HL-60 (cell line): ENCODE results near the gene CAMSAP3.

Source experiments
- CTCF ChIP-seq: IDR thresholded peaks from one replicate; pipeline ENCODE4 v1.5.1; 2011; ENCODE audit warnings: low read length, control low read depth, inconsistent platforms; ENCODE audit not compliant: insufficient read depth
- POLR2AphosphoS5 ChIP-seq: IDR thresholded peaks from 2 replicates; pipeline ENCODE4 v1.6.1; 2012; ENCODE audit warnings: low read depth
- REST ChIP-seq: IDR thresholded peaks from 2 replicates; pipeline ENCODE4 v1.6.1; 2012; ENCODE audit warnings: low read depth; ENCODE audit not compliant: insufficient replicate concordance

GRCh38 chr19:7619671-7620441 lies 24.2 kb downstream of the CAMSAP3 start:
- no peak for TF ChIP-seq CTCF
- no peak for TF ChIP-seq POLR2AphosphoS5
- no peak for TF ChIP-seq REST
